ENCODE data around the gene CHST13.

CHST13 gene

DNA sequence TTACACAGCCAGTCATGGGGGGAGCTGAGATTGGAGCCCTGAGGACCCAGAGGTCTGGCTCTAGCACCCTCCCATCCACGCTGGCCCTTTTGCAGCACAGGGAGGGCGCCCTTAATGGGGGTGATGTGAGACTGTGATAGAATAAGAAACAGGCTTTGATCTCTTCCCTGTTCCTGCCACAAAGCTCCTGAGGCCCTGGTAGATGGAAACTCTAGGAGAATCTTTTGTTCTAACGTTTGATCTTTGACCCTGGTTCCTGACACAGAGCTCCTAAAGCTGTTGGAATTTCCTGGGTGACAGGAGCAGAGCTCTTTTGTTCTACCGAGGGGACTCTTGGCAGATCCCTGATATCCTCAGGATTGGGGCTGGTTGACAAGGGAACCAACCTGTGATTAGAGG lies 5.2 kb upstream of the CHST13 start:
- ChIA-PET CTCF (no interaction called here), POLR2A (no interaction called here)
- no peak for DNase-seq (ENCODE audit: extremely low spot score)
- TF ChIP-seq L3MBTL2 (conservative IDR thresholded peaks at IDR 0.05) (no peak), LEF1 (IDR thresholded peaks at IDR 0.05; ENCODE audit: borderline replicate concordance) (no peak), BHLHE40 (IDR thresholded peaks at IDR 0.05; ENCODE audit: borderline replicate concordance) (no peak), NFRKB (IDR thresholded peaks at IDR 0.05) (no peak), ZNF384 (IDR thresholded peaks at IDR 0.05) (no peak), FOXM1 (IDR thresholded peaks at IDR 0.05; ENCODE audit: borderline replicate concordance) (no peak), ELF4 (IDR thresholded peaks at IDR 0.05) (no peak), CTBP1 (IDR thresholded peaks at IDR 0.05; ENCODE audit: borderline replicate concordance) (no peak), ARNT (IDR thresholded peaks at IDR 0.05) (no peak), FOXA1 (IDR thresholded peaks at IDR 0.05) (no peak), TARDBP (IDR thresholded peaks at IDR 0.05) (no peak), SP1 (IDR thresholded peaks at IDR 0.05) (no peak), SUZ12 (IDR thresholded peaks at IDR 0.05) (no peak), FOXK2 (IDR thresholded peaks at IDR 0.05) (no peak)
- TF ChIP-seq, protein P1, sequence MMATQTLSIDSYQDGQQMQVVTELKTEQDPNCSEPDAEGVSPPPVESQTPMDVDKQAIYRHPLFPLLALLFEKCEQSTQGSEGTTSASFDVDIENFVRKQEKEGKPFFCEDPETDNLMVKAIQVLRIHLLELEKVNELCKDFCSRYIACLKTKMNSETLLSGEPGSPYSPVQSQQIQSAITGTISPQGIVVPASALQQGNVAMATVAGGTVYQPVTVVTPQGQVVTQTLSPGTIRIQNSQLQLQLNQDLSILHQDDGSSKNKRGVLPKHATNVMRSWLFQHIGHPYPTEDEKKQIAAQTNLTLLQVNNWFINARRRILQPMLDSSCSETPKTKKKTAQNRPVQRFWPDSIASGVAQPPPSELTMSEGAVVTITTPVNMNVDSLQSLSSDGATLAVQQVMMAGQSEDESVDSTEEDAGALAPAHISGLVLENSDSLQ (IDR thresholded peaks at IDR 0.05), result no peak

DNA sequence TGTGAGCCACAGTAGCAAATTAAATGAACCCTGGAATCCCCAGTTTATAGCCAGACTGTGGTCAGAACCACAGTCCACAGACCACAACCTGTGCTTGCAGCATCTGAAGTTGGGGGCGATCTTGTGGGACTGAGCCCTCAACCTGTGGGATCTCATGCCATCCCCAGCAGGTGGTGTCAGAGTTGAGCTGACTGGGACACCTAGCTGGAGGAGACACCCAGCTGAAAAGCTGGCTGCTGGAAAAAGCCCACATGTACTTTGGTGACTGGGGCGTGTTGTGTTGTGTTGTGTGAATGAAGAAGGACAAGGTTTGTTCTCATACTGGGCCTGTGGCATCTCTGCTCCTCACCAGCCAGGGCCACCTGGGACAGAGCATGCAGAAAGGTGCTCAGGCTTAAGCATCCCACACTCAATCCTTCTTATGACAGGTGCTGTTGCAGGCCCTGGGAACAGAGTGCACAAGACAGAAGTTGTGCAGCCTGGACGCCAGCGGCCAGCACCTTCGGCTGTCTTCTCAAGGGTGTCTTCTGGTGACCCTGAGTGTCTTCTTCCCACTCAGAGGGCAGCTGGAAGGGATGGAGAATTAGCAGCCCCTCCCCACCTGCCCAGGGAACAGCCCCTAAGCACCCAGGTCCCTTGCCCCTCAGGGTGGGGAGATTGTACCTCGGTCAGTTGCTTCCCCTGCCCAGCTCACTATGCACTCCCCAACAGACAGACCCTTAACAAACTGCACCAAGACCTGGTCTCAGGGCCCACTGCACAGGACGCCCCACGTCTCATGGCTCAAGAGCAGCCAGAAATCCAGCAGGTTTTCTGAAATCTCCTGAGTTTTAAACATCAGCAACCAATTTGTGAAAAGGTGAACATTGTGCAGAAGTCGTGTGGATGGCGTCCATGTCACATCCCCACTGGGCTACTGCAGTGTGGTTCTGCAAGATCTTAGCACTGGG lies 4.2 kb upstream of the CHST13 start:
- no peak for TF ChIP-seq BHLHE40 (IDR thresholded peaks at IDR 0.05; ENCODE audit: borderline replicate concordance)
- no peak for TF ChIP-seq SP1 (IDR thresholded peaks at IDR 0.05)
- TF ChIP-seq CTBP1 (IDR thresholded peaks at IDR 0.05; ENCODE audit: borderline replicate concordance), result no peak
- TF ChIP-seq LEF1 (IDR thresholded peaks at IDR 0.05; ENCODE audit: borderline replicate concordance), result no peak
- no peak for TF ChIP-seq FOXA1 (IDR thresholded peaks at IDR 0.05)
- no peak for TF ChIP-seq NFRKB (IDR thresholded peaks at IDR 0.05)
- TF ChIP-seq SUZ12 (IDR thresholded peaks at IDR 0.05), result no peak
- TF ChIP-seq FOXM1 (IDR thresholded peaks at IDR 0.05; ENCODE audit: borderline replicate concordance), result no peak
- TF ChIP-seq, protein P1 (IDR thresholded peaks at IDR 0.05), result no peak
- TF ChIP-seq FOXK2 (IDR thresholded peaks at IDR 0.05), result no peak
- no peak for TF ChIP-seq ZNF384 (IDR thresholded peaks at IDR 0.05)
- no peak for TF ChIP-seq TARDBP (IDR thresholded peaks at IDR 0.05)
- TF ChIP-seq HDGF (IDR thresholded peaks at IDR 0.05; ENCODE audit: borderline replicate concordance), result no peak
- no peak for TF ChIP-seq ARNT (IDR thresholded peaks at IDR 0.05)
- no peak for TF ChIP-seq L3MBTL2 (conservative IDR thresholded peaks at IDR 0.05)
- TF ChIP-seq ELF4 (IDR thresholded peaks at IDR 0.05), result no peak
- CTCF ChIA-PET, result no interaction called here
- no peak for DNase-seq (ENCODE audit: extremely low spot score)
- POLR2A ChIA-PET, result no interaction called here

DNA sequence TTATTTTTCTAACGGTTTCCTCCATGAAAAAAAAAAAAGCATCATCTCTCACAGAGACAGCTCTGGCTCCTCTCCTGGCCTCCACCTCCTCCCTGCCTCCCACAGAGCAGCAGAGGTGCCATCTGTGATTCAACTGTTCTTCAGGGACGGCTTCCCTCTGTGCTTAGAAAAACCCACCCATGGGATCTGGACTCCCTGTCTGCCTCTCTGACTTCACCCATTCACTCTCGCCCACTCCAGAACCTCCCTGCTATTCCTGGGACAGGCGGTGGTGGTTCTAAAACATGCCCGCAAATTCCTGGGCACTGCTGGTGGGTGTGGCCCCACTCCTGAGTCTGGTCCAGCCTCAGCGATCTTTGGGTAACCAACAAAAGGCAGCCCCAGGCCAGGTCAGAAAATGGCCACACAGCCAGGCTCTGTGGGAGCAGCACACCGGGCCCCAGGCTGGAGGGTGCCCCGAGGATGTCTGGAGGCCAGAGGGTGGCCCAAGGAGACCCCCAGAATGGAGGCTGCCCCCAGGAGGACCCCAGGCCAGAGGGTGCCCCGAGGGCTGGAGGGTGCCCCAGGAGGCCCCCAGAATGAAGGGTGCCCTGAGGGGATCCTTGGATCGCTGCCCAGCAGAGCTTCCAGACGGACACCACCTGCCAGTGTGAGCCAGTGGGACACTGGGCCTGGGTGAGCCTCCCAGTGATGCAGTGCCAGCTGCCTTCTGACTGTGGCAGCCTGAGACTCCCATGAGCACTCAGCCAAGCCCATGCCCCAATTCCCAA lies 2.6 kb upstream of the CHST13 start:
- CTCF ChIA-PET, result no interaction called here
- DNase-seq (ENCODE audit: extremely low spot score), result no peak
- POLR2A ChIA-PET, result no interaction called here
- TF ChIP-seq TARDBP (IDR thresholded peaks at IDR 0.05), result no peak
- TF ChIP-seq ELF4 (IDR thresholded peaks at IDR 0.05), result no peak
- TF ChIP-seq, protein P1 (IDR thresholded peaks at IDR 0.05), result no peak
- no peak for TF ChIP-seq CTBP1 (IDR thresholded peaks at IDR 0.05; ENCODE audit: borderline replicate concordance)
- TF ChIP-seq FOXA1 (IDR thresholded peaks at IDR 0.05), result no peak
- TF ChIP-seq L3MBTL2 (conservative IDR thresholded peaks at IDR 0.05), result no peak
- no peak for TF ChIP-seq LEF1 (IDR thresholded peaks at IDR 0.05; ENCODE audit: borderline replicate concordance)
- TF ChIP-seq ZNF384 (IDR thresholded peaks at IDR 0.05), result no peak

DNA sequence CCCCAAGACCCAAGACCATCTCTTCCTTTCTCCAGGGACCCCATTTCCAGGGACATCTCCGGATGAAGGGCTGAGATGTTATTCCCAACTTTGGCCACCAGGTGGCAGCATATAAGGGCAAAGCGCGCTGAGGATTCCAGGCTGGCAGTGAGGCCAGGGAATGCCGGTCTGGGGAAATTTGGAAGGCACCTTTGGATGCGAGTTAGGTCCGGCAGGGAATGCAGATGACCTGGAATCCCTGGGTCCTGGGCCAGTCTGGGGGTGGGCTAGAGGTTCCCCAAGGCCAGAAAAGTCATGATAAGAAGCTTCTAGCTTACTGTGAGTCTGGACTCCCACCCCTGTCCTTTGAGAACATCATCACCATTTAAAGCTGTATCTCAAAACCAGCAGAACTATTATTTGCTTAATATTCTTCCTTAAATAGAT lies 1.6 kb upstream of the CHST13 start:
- DNase-seq (ENCODE audit: extremely low spot score), result peak; percentile 80
- no peak for TF ChIP-seq NFRKB (IDR thresholded peaks at IDR 0.05)
- TF ChIP-seq ELF4 (IDR thresholded peaks at IDR 0.05), result no peak
- TF ChIP-seq FOXK2 (IDR thresholded peaks at IDR 0.05), result no peak
- no peak for TF ChIP-seq L3MBTL2 (conservative IDR thresholded peaks at IDR 0.05)
- ChIA-PET POLR2A (no interaction called here), CTCF (interaction anchor here (0.6 to 1.5 kb wide), 4 partner anchors 9 to 936 kb away, joined by 3 to 6 read pairs (median 3); no protein-coding TSS in a partner anchor)

DNA sequence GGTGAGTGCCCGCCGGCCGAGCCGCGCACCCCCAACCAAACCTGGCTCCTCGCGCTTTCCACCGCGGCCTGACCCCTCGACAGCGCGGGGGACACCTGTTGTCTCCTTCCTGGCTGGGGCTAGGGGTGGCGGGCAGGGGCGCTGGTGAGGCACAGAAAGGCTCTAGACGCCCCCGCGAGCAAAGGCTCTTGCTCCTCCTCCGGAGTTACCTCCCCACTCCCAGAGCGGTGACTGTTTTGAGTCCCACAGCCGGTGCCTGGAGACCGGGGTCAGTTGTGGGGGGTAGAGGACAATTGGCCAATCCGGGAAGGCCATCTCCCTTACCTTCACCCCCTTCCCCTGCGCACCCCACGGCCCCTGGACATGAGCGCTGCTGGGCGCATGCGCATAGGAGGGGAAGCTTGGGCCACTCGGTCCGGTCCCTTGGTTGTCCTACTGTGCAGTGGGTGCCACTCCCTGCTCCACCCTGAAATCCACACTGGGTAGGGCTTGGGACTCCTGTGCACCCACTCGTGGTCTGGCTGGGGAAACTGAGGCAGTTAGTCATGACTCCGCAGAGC lies 554 bp downstream of the CHST13 start:
- TF ChIP-seq SUZ12 (IDR thresholded peaks at IDR 0.05), result no peak
- TF ChIP-seq FOXM1 (IDR thresholded peaks at IDR 0.05; ENCODE audit: borderline replicate concordance), result no peak
- no peak for TF ChIP-seq L3MBTL2 (conservative IDR thresholded peaks at IDR 0.05)
- TF ChIP-seq CTBP1 (IDR thresholded peaks at IDR 0.05; ENCODE audit: borderline replicate concordance), result no peak
- TF ChIP-seq TARDBP (IDR thresholded peaks at IDR 0.05), result no peak
- no peak for TF ChIP-seq LEF1 (IDR thresholded peaks at IDR 0.05; ENCODE audit: borderline replicate concordance)
- no peak for TF ChIP-seq HDGF (IDR thresholded peaks at IDR 0.05; ENCODE audit: borderline replicate concordance)
- no peak for TF ChIP-seq ZNF384 (IDR thresholded peaks at IDR 0.05)
- TF ChIP-seq FOXK2 (IDR thresholded peaks at IDR 0.05), result no peak
- no peak for TF ChIP-seq ARNT (IDR thresholded peaks at IDR 0.05)
- TF ChIP-seq BHLHE40 (IDR thresholded peaks at IDR 0.05; ENCODE audit: borderline replicate concordance), result no peak
- no peak for TF ChIP-seq ELF4 (IDR thresholded peaks at IDR 0.05)
- TF ChIP-seq SP1 (IDR thresholded peaks at IDR 0.05), result no peak
- TF ChIP-seq FOXA1 (IDR thresholded peaks at IDR 0.05), result no peak
- TF ChIP-seq NFRKB (IDR thresholded peaks at IDR 0.05), result no peak
- no peak for DNase-seq (ENCODE audit: extremely low spot score)
- POLR2A ChIA-PET, result no interaction called here
- CTCF ChIA-PET, result no interaction called here

Data from HEK293T (cell line).